Right atrium auricular region (tissue), 2 donors: ENCODE data around the gene PAK6. TPM values are rescaled to one million over a fixed set of nuclear protein-coding genes. Genes with fewer than 3 reads are reported as not detected.

Experiments used
- DNase-seq: peaks from one replicate; pipeline ENCODE4 v3.0.0-alpha.2; 2019; ENCODE audit warnings: low spot score
- H3K27ac ChIP-seq, 2 donors: fragments of 200-600 bp; sonication (generic); 1 replicate in 1 of 2; 2 replicates in 1 of 2; pipeline ENCODE4 v1.5.1; 2016 to 2019
- H3K27me3 ChIP-seq, 2 donors: fragments of 200-600 bp; sonication (generic); one replicate each; pipeline versions ENCODE4 v1.5.1 to v1.6.0; 2017 to 2019
- H3K36me3 ChIP-seq: fragments of 200-600 bp; sonication (generic); one replicate; pipeline ENCODE4 v1.5.1; 2016
- H3K4me1 ChIP-seq, 2 donors: fragments of 200-600 bp; sonication (generic); one replicate each; pipeline versions ENCODE4 v1.5.1 to v1.6.0; 2017 to 2019
- H3K4me3 ChIP-seq, 2 donors: fragments of 200-600 bp; sonication (generic); 1 replicate in 1 of 2; 2 replicates in 1 of 2; pipeline ENCODE4 v1.5.1; 2017 to 2019; ENCODE audit warnings: mild to moderate bottlenecking in 1 of 2, moderate library complexity in 1 of 2
- H3K9me3 ChIP-seq, 2 donors: fragments of 200-600 bp; sonication (generic); one replicate each; pipeline ENCODE4 v1.5.1; 2019
- CTCF ChIP-seq, 2 donors: fragments of 200-600 bp; sonication (generic); IDR thresholded peaks; one replicate each; pipeline ENCODE4 v1.5.1; 2019; ENCODE audit warnings: antibody characterized with exemption in 2 of 2
- total RNA-seq, 2 donors: library from RNA; depleted of rRNA; stranded (reverse); fragments of >200 nt; gene quantifications; one replicate each; pipeline ENCODE4 v1.1.0, GENCODE V29; 2016

PAK6 gene
- total RNA-seq, 2 donors from 2014 or later: 15.3 to 32.5 TPM

- Histone ChIP-seq H3K4me1 (peaks cover 0 to 10% of the 10 kb centered on the region in 2 donors), H3K27ac (no peak overlapping the region), H3K9me3 (no peaks in the 10 kb centered on the region), H3K27me3 (no peaks in the 10 kb centered on the region), H3K36me3 (no peaks in the 10 kb centered on the region), H3K4me3 (no peak overlapping the region)
- no peak for TF ChIP-seq CTCF (IDR thresholded peaks at IDR 0.05)
- DNase-seq: no peak
Observed at GRCh38 chr15:40267670-40268069, 28.8 kb downstream of the PAK6 start.

- no peak for TF ChIP-seq CTCF (IDR thresholded peaks at IDR 0.05)
- no peaks in the 10 kb centered on the region for H3K27me3 ChIP-seq
- no peak overlapping the region for H3K27ac ChIP-seq
- H3K36me3 ChIP-seq: no peaks in the 10 kb centered on the region
- no peaks in the 10 kb centered on the region for H3K9me3 ChIP-seq
- no peak overlapping the region for H3K4me3 ChIP-seq
- peaks cover 0 to 4% of the 10 kb centered on the region in 2 donors for H3K4me1 ChIP-seq
- DNase-seq: no peak
Observed at GRCh38 chr15:40269604-40270003, 30.7 kb downstream of the PAK6 start.

GRCh38 chr15:40270246-40270995 is 31.6 kb downstream of the PAK6 start:
- TF ChIP-seq CTCF (IDR thresholded peaks at IDR 0.05): no peak
- Histone ChIP-seq H3K4me3 (no peak overlapping the region), H3K36me3 (no peaks in the 10 kb centered on the region), H3K27me3 (no peaks in the 10 kb centered on the region), H3K4me1 (peaks cover 0 to 4% of the 10 kb centered on the region in 2 donors), H3K27ac (no peak overlapping the region), H3K9me3 (no peaks in the 10 kb centered on the region)
- DNase-seq: no peak

GRCh38 chr15:40271685-40272484 is 33.0 kb downstream of the PAK6 start:
- no peak overlapping the region for H3K4me3 ChIP-seq
- no peak for DNase-seq
- H3K27ac ChIP-seq: no peak overlapping the region
- H3K36me3 ChIP-seq: no peaks in the 10 kb centered on the region
- H3K9me3 ChIP-seq: no peaks in the 10 kb centered on the region
- no peaks in the 10 kb centered on the region for H3K27me3 ChIP-seq
- TF ChIP-seq CTCF (IDR thresholded peaks at IDR 0.05): no peak
- no peaks in the 10 kb centered on the region for H3K4me1 ChIP-seq

- no peak for DNase-seq
- Histone ChIP-seq H3K9me3 (no peaks in the 10 kb centered on the region), H3K4me3 (no peak overlapping the region), H3K4me1 (no peaks in the 10 kb centered on the region), H3K27me3 (no peaks in the 10 kb centered on the region), H3K27ac (no peak overlapping the region), H3K36me3 (no peaks in the 10 kb centered on the region)
- TF ChIP-seq CTCF (IDR thresholded peaks at IDR 0.05): peak in 1 of 2 donors; percentile 43
Observed at GRCh38 chr15:40272485-40273056, 33.7 kb downstream of the PAK6 start.
